HCT116 (cell line): Measurements from ENCODE around the gene CNTNAP2. TPM values are rescaled to one million over a fixed set of nuclear protein-coding genes. Genes with fewer than 3 reads are reported as not detected.

ENCODE experiments used
- ATAC-seq: fragments of 200-7000 bp; cut with Tn5 transposase; 2 replicates; pipeline ENCODE4 v1.9.1; 2020; ENCODE audit warnings: mild to moderate bottlenecking, moderate library complexity
- BruUV-seq: library from RNA; stranded (reverse); fragments of 400-500 nt; replicated peaks from 2 replicates; lab custom pipeline; 2021; lab: Mats Ljungman, UMichigan
- CTCF ChIA-PET: fragments of 300-600 bp; sonication (Branson Sonifier 250); formaldehyde crosslinking; loops from one replicate; lab custom pipeline; 2021; ENCODE audit warnings: antibody characterized with exemption; lab: Charles Lee
- POLR2A ChIA-PET: fragments of 300-600, 350-600 bp; sonication (Branson Sonifier 250); formaldehyde crosslinking; loops from one replicate; lab custom pipeline; 2021; ENCODE audit warnings: antibody characterized with exemption; lab: Charles Lee
- RAD21 ChIA-PET, 2 experiments: fragments of 300-600 bp; sonication (Branson Sonifier 250); formaldehyde crosslinking; loops; one replicate each; lab custom pipeline; 2023; ENCODE audit warnings: low total read pairs in 2 of 2; ENCODE audit not compliant: uncharacterized antibody in 2 of 2, unreplicated experiment in 2 of 2, low non-redundant PET in 1 of 2; lab: Charles Lee
- DNase-seq: peaks from one replicate; pipeline ENCODE4 v3.0.0-alpha.2; 2010; ENCODE audit warnings: low read depth, low spot score
- H2AFZ ChIP-seq: fragments of 200-600 bp; shearing (Covaris generic), sonication (generic); 2 replicates; pipeline ENCODE4 v1.6.1; 2017; ENCODE audit warnings: low read depth, mixed run types, mixed read lengths, antibody characterized with exemption, low read length; ENCODE audit not compliant: poor library complexity, severe bottlenecking
- H3K27ac ChIP-seq: 2 replicates; pipeline ENCODE4 v1.5.1; 2012; ENCODE audit warnings: low read depth, low read length
- H3K27me3 ChIP-seq: fragments of 200-600 bp; sonication (generic); 2 replicates; pipeline ENCODE4 v1.6.1; 2016; ENCODE audit warnings: mixed run types, low read length, mixed read lengths; ENCODE audit not compliant: insufficient read depth
- H3K36me3 ChIP-seq, 2 experiments: fragments of 200-500 bp in 1 of 2; fragments of 200-600 bp in 1 of 2; sonication (Bioruptor generic) in 1 of 2; sonication (generic) in 1 of 2; 2 replicates each; pipeline versions ENCODE4 v1.5.1 to v1.6.1; 2014 to 2016; ENCODE audit warnings: low read length in 2 of 2, inconsistent platforms in 1 of 2, mixed read lengths in 1 of 2, mixed run types in 1 of 2; ENCODE audit not compliant: insufficient read depth in 2 of 2, control insufficient read depth in 1 of 2
- H3K4me1 ChIP-seq, 2 experiments: fragments of 200-600 bp in 1 of 2; sonication (generic) in 1 of 2; 2 replicates each; pipeline versions ENCODE4 v1.5.1 to v1.6.1; 2012 to 2017; ENCODE audit warnings: low read length in 2 of 2, inconsistent platforms in 1 of 2, mild to moderate bottlenecking in 1 of 2, mixed read lengths in 1 of 2, mixed run types in 1 of 2, moderate library complexity in 1 of 2; ENCODE audit not compliant: insufficient read depth in 2 of 2, control insufficient read depth in 1 of 2
- H3K4me2 ChIP-seq: fragments of 200-600 bp; sonication (generic); 2 replicates; pipeline ENCODE4 v1.6.1; 2017; ENCODE audit warnings: mixed run types, low read length, mixed read lengths
- H3K4me3 ChIP-seq, 2 experiments: fragments of 200-600 bp in 1 of 2; sonication (generic) in 1 of 2; replicated peaks in 1 of 2; 2 replicates each; pipeline ENCODE4 v1.5.1; 2011 to 2016; ENCODE audit warnings: low read length in 2 of 2, control low read depth in 1 of 2, low read depth in 1 of 2, mild to moderate bottlenecking in 1 of 2, mixed read lengths in 1 of 2, mixed run types in 1 of 2
- H3K79me2 ChIP-seq: fragments of 200-600 bp; sonication (generic); 2 replicates; pipeline ENCODE4 v1.6.1; 2017; ENCODE audit warnings: mild to moderate bottlenecking, mixed run types, low read length, moderate library complexity, mixed read lengths; ENCODE audit not compliant: insufficient read depth
- H3K9ac ChIP-seq: fragments of 200-600 bp; sonication (generic); 2 replicates; pipeline ENCODE4 v1.6.1; 2016; ENCODE audit warnings: low read length, mixed read lengths
- H3K9me2 ChIP-seq: fragments of 200-600 bp; sonication (generic), shearing (Covaris generic); 2 replicates; pipeline ENCODE4 v1.6.1; 2017; ENCODE audit warnings: mixed run types, mild to moderate bottlenecking, moderate library complexity; ENCODE audit not compliant: insufficient read depth
- H3K9me3 ChIP-seq, 2 experiments: fragments of 200-500 bp in 1 of 2; fragments of 200-600 bp in 1 of 2; sonication (Bioruptor generic) in 1 of 2; sonication (generic) in 1 of 2; 2 replicates each; pipeline ENCODE4 v1.6.1; 2014 to 2017; ENCODE audit warnings: low read length in 2 of 2, mixed read lengths in 2 of 2, inconsistent platforms in 1 of 2, low read depth in 1 of 2, mild to moderate bottlenecking in 1 of 2, mixed run types in 1 of 2, moderate library complexity in 1 of 2; ENCODE audit not compliant: control insufficient read depth in 1 of 2, insufficient read depth in 1 of 2
- H4K20me1 ChIP-seq: fragments of 200-600 bp; sonication (generic), shearing (Covaris generic); 2 replicates; pipeline ENCODE4 v1.6.1; 2017; ENCODE audit warnings: mixed run types, mild to moderate bottlenecking, moderate library complexity; ENCODE audit not compliant: insufficient read depth
- CEBPB ChIP-seq: IDR thresholded peaks from 2 replicates; pipeline ENCODE4 v1.6.1; 2012; ENCODE audit warnings: low read depth
- EGR1 ChIP-seq: IDR thresholded peaks from 2 replicates; pipeline ENCODE4 v1.6.1; 2012; ENCODE audit warnings: low read depth
- EZH2 ChIP-seq: fragments of 200-600 bp; sonication (generic); IDR thresholded peaks from 2 replicates; pipeline ENCODE4 v1.6.1; 2017; ENCODE audit warnings: antibody characterized with exemption, mixed run types
- EZH2phosphoT487 ChIP-seq: fragments of 200-600 bp; IDR thresholded peaks from 2 replicates; pipeline ENCODE4 v1.6.1; 2018; ENCODE audit warnings: antibody characterized with exemption, borderline replicate concordance
- RAD21 ChIP-seq: IDR thresholded peaks from 2 replicates; pipeline ENCODE4 v1.6.1; 2012; ENCODE audit warnings: low read depth, mild to moderate bottlenecking
- TCF7L2 ChIP-seq: IDR thresholded peaks from 2 replicates; pipeline ENCODE4 v1.7.0; 2011; ENCODE audit warnings: borderline replicate concordance, inconsistent platforms; ENCODE audit not compliant: insufficient read depth, insufficient read length; ENCODE audit errors: extremely low read depth
- YY1 ChIP-seq: IDR thresholded peaks from 2 replicates; pipeline ENCODE4 v1.6.1; 2011; ENCODE audit warnings: low read length, low read depth, moderate library complexity, mild to moderate bottlenecking; ENCODE audit not compliant: insufficient replicate concordance; ENCODE audit errors: extremely low read depth
- intact Hi-C: fragments of 100-400 bp; cut with micrococcal nuclease; formaldehyde crosslinking; loops from 2 replicates; pipeline ENCODE4 v1.10.0; 2022
- total RNA-seq: library from RNA; stranded (reverse); gene quantifications from one replicate; pipeline ENCODE4 v1.2.1, GENCODE V29; 2021; ENCODE audit not compliant: unreplicated experiment

The CNTNAP2 gene
- total RNA-seq, 1 experiment from 2014 or later = 0.37 TPM

DNA sequence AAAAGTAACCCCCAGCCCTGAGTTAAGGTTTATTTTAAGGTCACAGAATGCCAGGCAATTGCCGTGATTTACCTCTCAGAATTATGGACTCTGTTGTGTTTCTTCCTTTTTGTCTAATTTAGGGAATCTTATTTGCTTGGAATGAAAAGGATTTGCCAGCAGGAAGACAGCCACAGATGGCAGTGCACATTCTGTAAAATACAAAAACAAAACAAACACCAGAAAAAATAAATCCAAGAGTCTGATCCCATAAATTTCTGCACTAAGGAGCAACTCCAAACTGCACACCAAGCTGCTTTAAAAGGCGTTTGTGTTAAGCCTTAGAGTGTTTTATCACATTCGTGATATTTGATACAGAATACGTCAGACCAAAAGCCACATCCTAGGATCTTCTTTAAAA lies 2275.0 kb downstream of the CNTNAP2 start:
- peaks cover 7% of the 10 kb centered on the region; the same call in 1 of the 2 replicates for H3K27me3 ChIP-seq
- no peak overlapping the region for H2AFZ ChIP-seq
- POLR2A ChIA-PET = no interaction called here
- no peak overlapping the region for H3K9ac ChIP-seq
- no peak overlapping the region for H3K27ac ChIP-seq
- no peaks in the 10 kb centered on the region for H4K20me1 ChIP-seq
- H3K4me3 ChIP-seq = no peak overlapping the region
- intact Hi-C loops = no loop called here
- RAD21 ChIA-PET = no interaction called here
- no peak overlapping the region for H3K4me2 ChIP-seq
- CTCF ChIA-PET = no interaction called here
- H3K36me3 ChIP-seq = no peaks in the 10 kb centered on the region
- ATAC-seq (no peak), DNase-seq (no peak)
- TF ChIP-seq EZH2phosphoT487 (no peak), RAD21 (no peak), YY1 (no peak), EZH2 (no peak), EGR1 (no peak), CEBPB (no peak)
- BruUV-seq = no TSS peak
- no peaks in the 10 kb centered on the region for H3K79me2 ChIP-seq
- no peaks in the 10 kb centered on the region for H3K4me1 ChIP-seq
- no peaks in the 10 kb centered on the region for H3K9me3 ChIP-seq
- H3K9me2 ChIP-seq = no peaks in the 10 kb centered on the region

- Histone ChIP-seq H3K9ac (no peak overlapping the region), H3K9me3 (no peaks in the 10 kb centered on the region), H3K9me2 (no peaks in the 10 kb centered on the region), H2AFZ (no peak overlapping the region), H3K79me2 (no peaks in the 10 kb centered on the region), H3K4me2 (no peak overlapping the region), H3K4me3 (no peak overlapping the region), H3K4me1 (no peaks in the 10 kb centered on the region), H3K27me3 (peaks cover 20% of the 10 kb centered on the region; the same call in 1 of the 2 replicates), H3K27ac (no peak overlapping the region), H3K36me3 (no peaks in the 10 kb centered on the region), H4K20me1 (no peaks in the 10 kb centered on the region)
- no peak for ATAC-seq
- CTCF ChIA-PET = no interaction called here
- no TSS peak for BruUV-seq
- RAD21 ChIA-PET = no interaction called here
- TF ChIP-seq TCF7L2 (no peak), EZH2 (no peak)
- intact Hi-C loops = no loop called here
- no peak for DNase-seq
- POLR2A ChIA-PET = no interaction called here
These were observed 2278.0 kb downstream of the CNTNAP2 start for GRCh38 chr7:148394582-148394981.
